Measurements from ENCODE around the gene VWC2L. TPM values are rescaled to one million over a fixed set of nuclear protein-coding genes. Genes with fewer than 3 reads are reported as not detected.

VWC2L gene
- total and polyA plus RNA-seq, 4 donors, result not detected

- H3K36me3 ChIP-seq (ENCODE audit: control insufficient read depth in 4 of 4, insufficient read depth in 3 of 4, low read depth in 1 of 4, low read length in 3 of 4), result no peaks in the 10 kb centered on the region
- TF ChIP-seq RXRA (IDR thresholded peaks at IDR 0.05) (no peak), ZBTB33 (IDR thresholded peaks at IDR 0.05) (no peak), SP1 (IDR thresholded peaks at IDR 0.05) (no peak), ATF3 (IDR thresholded peaks at IDR 0.05) (no peak), NR2F2 (IDR thresholded peaks at IDR 0.05) (no peak), HNF4G (IDR thresholded peaks at IDR 0.05) (no peak), MAX (IDR thresholded peaks at IDR 0.05) (no peak), RAD21 (IDR thresholded peaks at IDR 0.05) (no peak), YY1 (IDR thresholded peaks at IDR 0.05) (no peak)
- H3K27me3 ChIP-seq (ENCODE audit: control insufficient read depth in 4 of 4, insufficient read depth in 4 of 4, low read length in 3 of 4), result peaks cover 0 to 3% (median 1%) of the 10 kb centered on the region in 4 donors
- no peak overlapping the region for H3K27ac ChIP-seq (ENCODE audit: low read depth in 1 of 2, low read length in 2 of 2)
- no peaks in the 10 kb centered on the region for H3K4me1 ChIP-seq (ENCODE audit: control insufficient read depth in 4 of 4, insufficient read depth in 4 of 4, low read length in 3 of 4)
- H3K4me3 ChIP-seq (ENCODE audit: low read depth in 1 of 3, low read length in 3 of 3), result no peak overlapping the region
- H3K9me3 ChIP-seq (ENCODE audit: control insufficient read depth in 4 of 4, low read length in 3 of 4), result no peaks in the 10 kb centered on the region
- 72% methylated on average over 2 of the region's 2 CpGs for WGBS
- DNase-seq (ENCODE audit: low spot score), result no peak
- H3K9ac ChIP-seq (ENCODE audit: low read depth in 1 of 2, low read length in 2 of 2), result no peak overlapping the region
Measured at GRCh38 chr2:214484701-214485100, 73.8 kb downstream of the VWC2L start.

GRCh38 chr2:214489181-214489580, 78.3 kb downstream of the VWC2L start:
- no peak overlapping the region for H3K27ac ChIP-seq (ENCODE audit: low read depth in 1 of 2, low read length in 2 of 2)
- peaks cover 0 to 7% (median 1%) of the 10 kb centered on the region in 4 donors for H3K27me3 ChIP-seq (ENCODE audit: control insufficient read depth in 4 of 4, insufficient read depth in 4 of 4, low read length in 3 of 4)
- H3K36me3 ChIP-seq (ENCODE audit: control insufficient read depth in 4 of 4, insufficient read depth in 3 of 4, low read depth in 1 of 4, low read length in 3 of 4), result no peaks in the 10 kb centered on the region
- no peak for TF ChIP-seq TAF1 (conservative IDR thresholded peaks at IDR 0.05)
- no peak for TF ChIP-seq SP1 (IDR thresholded peaks at IDR 0.05)
- no peak for TF ChIP-seq HNF4G (IDR thresholded peaks at IDR 0.05)
- TF ChIP-seq RXRA (IDR thresholded peaks at IDR 0.05), result no peak
- no peak for TF ChIP-seq CTCF (IDR thresholded peaks at IDR 0.05; ENCODE audit: low read depth, low read length, missing input control)
- H3K4me1 ChIP-seq (ENCODE audit: control insufficient read depth in 4 of 4, insufficient read depth in 4 of 4, low read length in 3 of 4), result no peaks in the 10 kb centered on the region
- DNase-seq (ENCODE audit: low spot score), result no peak
- no peak overlapping the region for H3K4me3 ChIP-seq (ENCODE audit: low read depth in 1 of 3, low read length in 3 of 3)
- WGBS, result 76% methylated on average over 2 of the region's 2 CpGs
- peaks cover 0 to 5% (median 1%) of the 10 kb centered on the region in 4 donors for H3K9me3 ChIP-seq (ENCODE audit: control insufficient read depth in 4 of 4, low read length in 3 of 4)
- H3K9ac ChIP-seq (ENCODE audit: low read depth in 1 of 2, low read length in 2 of 2), result no peak overlapping the region

- Histone ChIP-seq H3K27ac (ENCODE audit: low read depth in 1 of 2, low read length in 2 of 2) (no peak overlapping the region), H3K9ac (ENCODE audit: low read depth in 1 of 2, low read length in 2 of 2) (no peak overlapping the region), H3K4me3 (ENCODE audit: low read depth in 1 of 3, low read length in 3 of 3) (no peak overlapping the region), H3K36me3 (ENCODE audit: control insufficient read depth in 4 of 4, insufficient read depth in 3 of 4, low read depth in 1 of 4, low read length in 3 of 4) (no peaks in the 10 kb centered on the region), H3K9me3 (ENCODE audit: control insufficient read depth in 4 of 4, low read length in 3 of 4) (peaks cover 0 to 5% (median 1%) of the 10 kb centered on the region in 4 donors), H3K4me1 (ENCODE audit: control insufficient read depth in 4 of 4, insufficient read depth in 4 of 4, low read length in 3 of 4) (no peaks in the 10 kb centered on the region), H3K27me3 (ENCODE audit: control insufficient read depth in 4 of 4, insufficient read depth in 4 of 4, low read length in 3 of 4) (peaks cover 0 to 7% (median 1%) of the 10 kb centered on the region in 4 donors)
- TF ChIP-seq HNF4A (conservative IDR thresholded peaks at IDR 0.05) (no peak), ZBTB33 (IDR thresholded peaks at IDR 0.05) (no peak)
- no peak for DNase-seq (ENCODE audit: low spot score)
- WGBS, result 47% methylated on average over 2 of the region's 2 CpGs
Measured at GRCh38 chr2:214489702-214490101, 78.8 kb downstream of the VWC2L start.
